GM18858 (cell line): ENCODE measurements around the gene OR14A16.

ENCODE experiments used
- ATAC-seq: cut with Tn5 transposase; IDR thresholded peaks from one replicate; pipeline ENCODE4 v1.9.1; 2021; ENCODE audit not compliant: unreplicated experiment

Gene OR14A16

DNA sequence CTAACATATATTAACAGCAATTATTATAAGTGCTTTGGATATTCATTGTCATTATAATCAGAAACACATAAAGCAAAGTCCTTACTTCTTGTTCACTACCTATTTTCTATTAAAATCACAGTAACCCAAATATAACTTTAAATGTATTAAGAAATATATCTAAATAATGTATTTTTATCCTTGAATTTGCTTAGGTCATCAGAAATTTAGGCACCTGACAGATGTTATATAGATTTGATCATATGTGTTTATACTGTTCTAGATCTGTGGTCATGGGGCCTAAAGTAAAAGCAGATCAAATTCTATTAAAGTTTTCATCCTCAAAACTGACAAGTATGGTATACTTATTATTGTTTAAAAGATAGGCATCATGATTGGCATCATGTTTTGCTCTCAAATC, 54.3 kb downstream of the OR14A16 start:
- ATAC-seq = no peak
